Activated T-cell treated with anti-CD3 and anti-CD28 coated beads for 4 hours (primary cell): ENCODE data around the gene CELA3A.

Source experiments
- DNase-seq: peaks from one replicate; pipeline ENCODE4 v3.0.0-alpha.2; 2020

Gene CELA3A

DNA sequence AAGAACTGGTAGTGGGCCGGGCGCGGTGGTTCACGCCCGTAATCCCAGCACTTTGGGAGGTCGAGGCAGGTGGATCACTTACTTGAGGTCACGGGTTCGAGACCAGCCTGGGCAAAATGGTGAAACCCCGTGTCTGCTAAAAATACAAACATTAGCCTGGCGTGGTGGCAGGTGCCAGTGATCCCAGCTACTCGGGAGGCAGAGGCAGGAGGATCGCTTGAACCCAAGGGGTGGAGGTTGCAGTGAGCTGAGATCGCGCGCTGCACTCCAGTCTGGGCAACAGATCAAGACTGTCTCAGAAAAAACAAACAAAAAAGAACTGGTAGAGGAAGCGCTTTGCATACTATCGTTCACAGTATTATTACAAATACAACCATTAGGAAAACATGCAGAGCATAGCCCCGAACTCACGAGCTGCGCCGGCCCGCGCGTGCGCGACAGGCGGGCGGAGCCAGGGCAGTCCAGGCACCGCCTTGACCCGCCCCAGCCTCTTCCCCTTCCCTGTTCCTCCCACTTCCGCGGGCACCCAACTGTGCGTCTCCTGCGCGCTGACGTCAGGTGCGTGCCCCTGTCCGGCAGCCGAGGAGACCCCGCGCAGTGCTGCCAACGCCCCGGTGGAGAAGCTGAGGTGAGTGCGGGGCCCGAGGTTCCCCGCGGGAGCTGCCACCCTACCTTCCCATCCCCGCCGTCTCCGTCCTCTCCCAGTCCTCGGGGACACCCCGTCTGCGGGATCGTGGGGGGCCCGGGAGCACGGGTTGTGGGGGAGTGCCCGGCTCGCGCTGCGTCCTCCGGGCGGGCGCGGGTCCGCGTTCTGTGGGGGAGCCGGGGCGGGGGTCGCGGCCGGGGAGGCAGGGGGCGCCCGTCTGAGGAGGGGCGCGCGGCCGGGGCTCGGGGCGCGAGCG lies 50.9 kb downstream of the CELA3A start, which contains the start of gene CDC42:
TSS of gene CDC42 (plus strand) at position 595 of the 902 bp plus-strand sequence. CDS start 25,770 bp downstream, outside the sequence.
- peak; percentile 97 for DNase-seq

DNA sequence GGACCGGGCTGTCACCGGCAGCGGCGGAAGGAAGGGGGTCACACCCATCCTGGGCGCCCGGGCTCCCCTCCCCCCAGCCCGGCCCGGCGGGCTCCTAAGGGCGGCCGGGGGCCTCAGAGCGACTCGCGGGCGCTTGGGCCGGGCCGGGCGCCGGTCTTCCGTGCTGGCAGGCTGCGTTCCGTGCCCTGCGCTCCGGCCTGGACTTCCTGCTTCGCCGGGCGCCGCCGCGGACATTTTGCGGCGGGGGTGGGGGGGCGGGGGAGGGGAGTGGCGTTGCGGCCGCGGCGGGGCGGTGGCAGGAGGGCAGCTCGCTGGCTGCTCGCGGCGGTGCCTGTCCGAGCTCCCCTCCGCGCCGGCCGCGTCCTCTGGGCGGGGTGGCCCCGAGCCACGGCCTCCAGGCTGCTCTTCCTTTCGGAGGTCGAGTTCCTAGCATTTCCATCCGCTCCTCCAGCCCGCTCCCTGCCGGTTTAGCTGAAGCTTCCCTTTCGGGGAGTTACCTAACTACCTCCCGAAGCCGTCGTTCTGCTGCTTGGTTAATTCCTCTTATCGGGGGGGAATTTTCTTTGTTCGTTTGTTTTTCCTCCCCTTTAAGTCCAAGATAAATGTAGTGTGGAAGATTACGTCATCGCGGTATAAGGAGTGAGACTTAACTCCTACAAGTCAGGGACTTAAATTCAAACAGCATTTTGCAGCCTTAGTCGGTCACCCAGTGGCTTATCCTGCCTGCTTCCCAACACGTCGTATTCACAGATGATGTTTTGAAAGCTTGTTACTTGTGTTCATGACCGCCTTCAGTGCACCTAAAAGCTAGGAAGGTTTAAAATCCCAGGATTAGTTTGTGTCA lies 51.8 kb downstream of the CELA3A start:
- no peak for DNase-seq

DNA sequence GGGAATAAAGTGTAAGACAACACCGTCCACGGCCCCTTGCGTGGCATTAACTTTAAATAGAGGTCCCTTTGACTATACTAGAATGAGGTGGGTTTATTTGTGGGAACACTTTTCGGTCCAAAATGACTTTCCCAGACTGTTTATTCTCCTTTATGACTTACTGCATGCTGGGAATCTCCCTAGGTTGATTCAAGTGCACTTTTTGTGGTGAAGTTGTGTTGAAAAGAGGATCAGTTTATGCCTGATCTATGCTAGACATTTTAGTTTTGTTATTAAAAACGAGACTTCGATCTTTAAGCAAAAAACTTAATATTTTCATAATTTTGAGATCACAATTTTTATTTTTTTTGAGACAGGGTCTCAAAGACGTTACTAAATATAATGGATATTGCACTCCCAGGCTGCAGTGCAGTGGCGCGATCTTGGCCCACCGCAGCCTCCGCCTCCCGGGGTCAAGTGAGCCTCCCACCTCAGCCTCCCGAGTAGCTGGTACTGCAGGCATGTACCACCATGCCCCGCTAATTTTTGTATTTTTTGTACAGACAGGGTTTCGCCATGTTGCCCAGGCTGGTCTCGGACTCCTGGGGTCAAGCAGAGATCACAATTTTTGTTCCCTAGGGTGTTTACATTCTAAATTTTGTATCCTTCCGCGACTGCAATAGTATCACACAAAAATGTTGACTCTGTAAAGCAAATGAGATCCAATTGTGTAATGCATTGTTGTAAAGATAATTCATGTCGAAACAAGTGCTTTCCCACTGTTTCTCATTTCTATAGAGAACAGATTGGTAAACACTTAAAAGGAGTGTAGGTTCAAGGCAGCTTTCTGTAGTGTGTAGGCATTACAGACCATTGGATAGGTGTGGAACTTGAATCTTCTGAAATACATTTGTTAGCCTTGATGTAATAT lies 52.7 kb downstream of the CELA3A start:
- no peak for DNase-seq

DNA sequence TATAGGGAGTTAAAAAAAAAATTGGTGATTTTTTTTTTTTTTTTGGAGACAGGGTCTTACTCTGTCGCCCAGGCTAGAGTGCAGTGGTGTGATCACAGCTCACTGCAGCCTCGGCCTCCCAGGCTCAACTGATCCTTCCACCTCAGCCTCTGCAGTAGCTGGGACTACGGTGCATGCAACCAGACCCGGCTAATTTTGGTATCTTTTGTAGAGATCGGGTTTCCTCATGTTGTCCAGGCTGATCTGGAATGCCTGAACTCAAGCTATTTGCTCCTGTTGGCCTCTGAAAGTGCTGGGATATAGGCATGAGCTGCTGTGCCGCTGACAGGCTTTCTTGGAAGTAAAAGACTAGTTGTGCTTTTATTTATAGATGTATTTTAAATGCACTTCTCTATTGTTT lies 54.0 kb downstream of the CELA3A start:
- DNase-seq: no peak

DNA sequence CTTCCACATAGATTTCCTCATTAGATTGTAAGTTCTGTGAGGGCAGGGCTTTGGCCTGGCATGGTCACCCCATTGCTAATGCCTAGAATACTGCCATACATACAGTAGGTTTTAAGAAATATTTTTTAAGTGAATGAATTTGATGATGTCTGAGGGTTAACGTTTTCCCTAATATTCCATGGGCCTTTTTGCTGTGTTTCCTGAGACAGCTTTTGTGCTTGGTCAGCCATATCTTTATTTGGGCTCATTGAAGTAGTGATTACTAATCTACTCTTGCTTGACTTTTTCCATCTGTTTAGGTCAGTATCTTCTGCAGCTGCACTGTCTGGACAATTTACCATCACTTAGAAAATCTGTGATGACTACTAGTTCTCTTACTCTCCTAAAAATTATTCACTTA lies 54.6 kb downstream of the CELA3A start:
- no peak for DNase-seq

DNA sequence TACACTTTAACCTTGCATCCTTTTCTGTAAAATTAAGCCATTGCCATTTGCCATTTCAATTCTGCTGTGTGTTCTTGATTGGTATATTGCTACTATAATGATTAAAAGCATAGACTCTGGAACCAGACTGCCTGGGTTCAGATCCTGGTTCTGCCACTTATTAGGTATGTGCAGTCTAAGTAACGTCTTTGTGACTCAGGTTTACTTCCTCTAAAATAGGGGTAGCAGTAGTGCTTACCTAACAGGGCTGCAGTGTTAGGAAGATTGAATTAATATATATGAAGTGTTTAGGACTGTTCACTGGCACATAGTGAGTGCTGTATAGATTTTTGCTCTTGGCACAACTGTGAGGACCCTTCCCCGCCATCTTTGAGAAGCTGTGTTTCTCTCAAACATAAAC lies 55.5 kb downstream of the CELA3A start:
- DNase-seq: no peak

DNA sequence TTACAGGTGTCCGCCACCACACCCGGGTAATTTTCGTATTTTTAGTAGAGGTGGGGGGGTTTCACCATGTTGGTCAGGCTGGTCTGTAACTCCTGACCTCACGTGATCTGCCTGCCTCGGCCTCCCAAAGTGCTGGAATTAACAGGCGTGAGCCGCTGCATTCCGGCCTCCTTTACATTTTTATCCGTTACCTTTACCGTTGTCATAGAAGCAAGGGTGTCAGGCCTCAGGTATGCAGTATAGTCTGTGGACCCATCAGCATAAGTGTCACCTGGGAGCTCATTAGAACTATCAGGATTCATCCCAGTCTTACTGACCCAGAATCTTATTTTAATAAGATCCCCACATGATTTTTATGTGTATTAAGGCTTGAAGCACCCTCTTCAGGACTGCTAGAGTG lies 56.4 kb downstream of the CELA3A start:
- DNase-seq: no peak
